Measurements from ENCODE around the gene CLN6.

Gene CLN6

DNA sequence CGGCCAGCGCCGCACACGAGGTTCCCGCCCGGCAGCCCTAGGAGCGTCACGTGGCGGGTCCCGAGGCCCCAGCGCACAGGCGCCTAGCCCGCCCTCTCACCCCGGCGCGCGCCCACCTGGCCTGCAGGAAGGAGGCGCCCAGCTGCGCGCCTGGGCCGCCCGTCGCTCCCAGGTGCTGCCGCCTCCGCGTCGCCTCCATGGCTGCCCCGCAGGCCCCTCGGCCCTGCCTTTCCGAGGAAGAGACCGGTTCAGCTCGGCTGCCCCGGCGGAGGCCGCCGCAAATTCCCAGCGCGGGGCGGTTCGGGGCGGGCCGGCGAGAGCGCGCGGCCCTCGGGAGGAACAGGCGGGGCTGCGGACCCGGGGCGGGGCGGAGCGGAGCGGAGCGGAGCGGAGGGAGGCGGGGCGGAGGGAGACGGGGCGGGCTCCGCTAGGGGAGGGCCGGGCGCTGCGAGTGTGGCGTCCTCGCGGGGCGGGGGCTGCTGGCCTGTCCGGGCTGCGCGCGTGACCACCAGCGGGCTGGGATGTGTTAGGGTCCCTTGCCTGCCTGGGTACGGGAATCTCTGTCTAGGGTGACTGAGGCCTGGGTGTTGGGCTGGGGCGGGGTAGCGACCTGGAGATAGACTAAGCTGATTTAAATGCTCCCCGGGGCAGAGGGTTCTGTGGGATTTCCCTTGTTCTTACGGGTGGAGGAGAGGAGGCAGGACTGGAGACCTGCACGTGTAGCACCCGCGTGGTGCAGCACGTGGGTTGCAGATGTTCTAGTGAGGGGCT, at the start of gene CLN6:
Gene CLN6 (minus strand): TSS at position 343 of the 771 bp plus-strand sequence. CDS start 144 bp downstream, at position 199.
- DNase-seq (ENCODE audit: low spot score), result peak; percentile 92

DNA sequence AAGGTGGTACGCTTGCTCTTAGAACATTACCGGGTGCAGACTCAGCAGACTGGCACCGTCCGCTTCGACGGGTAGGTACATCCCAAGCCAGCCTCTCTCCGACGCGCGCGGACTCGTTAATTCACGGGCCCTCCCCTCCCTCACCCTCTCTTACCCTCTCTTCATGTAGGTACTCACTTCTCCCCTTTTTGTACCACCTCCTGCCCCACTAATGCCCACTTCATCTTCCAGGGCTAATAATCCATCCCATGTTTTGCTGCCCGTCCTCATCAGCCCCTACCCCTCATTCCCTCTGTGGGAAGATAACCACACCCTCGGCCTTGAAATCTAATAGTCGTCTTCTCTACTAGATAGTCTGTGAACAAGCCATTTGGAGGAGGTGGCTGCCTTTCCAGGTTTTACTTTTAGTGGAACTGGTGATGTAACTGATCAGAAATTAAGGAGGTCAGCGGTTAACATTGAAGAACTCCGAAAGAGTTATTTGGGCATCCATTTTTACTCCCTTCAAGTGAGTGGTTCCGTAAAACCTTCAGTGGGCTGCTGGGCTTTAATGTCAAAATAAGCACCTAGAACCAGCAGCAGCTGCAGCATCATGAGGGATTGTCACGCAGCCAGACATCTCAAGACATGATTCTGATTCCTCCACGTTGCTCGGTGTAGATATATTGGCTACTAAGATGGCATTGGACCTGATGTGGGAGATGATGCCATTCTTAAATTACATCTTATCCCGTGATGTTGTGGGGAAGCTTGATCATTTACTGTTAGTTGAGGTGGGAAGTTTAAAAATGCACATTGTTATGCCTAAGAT, 49.3 kb upstream of the CLN6 start:
- no peak for DNase-seq (ENCODE audit: low spot score)

DNA sequence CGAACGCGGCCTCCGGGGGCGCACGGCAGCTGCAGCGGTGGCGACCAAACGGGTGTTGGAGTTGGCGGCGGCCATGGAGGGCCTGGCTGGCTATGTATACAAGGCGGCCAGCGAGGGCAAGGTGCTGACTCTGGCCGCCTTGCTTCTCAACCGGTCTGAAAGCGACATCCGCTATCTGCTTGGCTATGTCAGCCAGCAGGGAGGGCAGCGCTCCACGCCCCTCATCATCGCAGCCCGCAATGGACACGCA, 48.7 kb upstream of the CLN6 start:
- peak; percentile 85 for DNase-seq (ENCODE audit: low spot score)

DNA sequence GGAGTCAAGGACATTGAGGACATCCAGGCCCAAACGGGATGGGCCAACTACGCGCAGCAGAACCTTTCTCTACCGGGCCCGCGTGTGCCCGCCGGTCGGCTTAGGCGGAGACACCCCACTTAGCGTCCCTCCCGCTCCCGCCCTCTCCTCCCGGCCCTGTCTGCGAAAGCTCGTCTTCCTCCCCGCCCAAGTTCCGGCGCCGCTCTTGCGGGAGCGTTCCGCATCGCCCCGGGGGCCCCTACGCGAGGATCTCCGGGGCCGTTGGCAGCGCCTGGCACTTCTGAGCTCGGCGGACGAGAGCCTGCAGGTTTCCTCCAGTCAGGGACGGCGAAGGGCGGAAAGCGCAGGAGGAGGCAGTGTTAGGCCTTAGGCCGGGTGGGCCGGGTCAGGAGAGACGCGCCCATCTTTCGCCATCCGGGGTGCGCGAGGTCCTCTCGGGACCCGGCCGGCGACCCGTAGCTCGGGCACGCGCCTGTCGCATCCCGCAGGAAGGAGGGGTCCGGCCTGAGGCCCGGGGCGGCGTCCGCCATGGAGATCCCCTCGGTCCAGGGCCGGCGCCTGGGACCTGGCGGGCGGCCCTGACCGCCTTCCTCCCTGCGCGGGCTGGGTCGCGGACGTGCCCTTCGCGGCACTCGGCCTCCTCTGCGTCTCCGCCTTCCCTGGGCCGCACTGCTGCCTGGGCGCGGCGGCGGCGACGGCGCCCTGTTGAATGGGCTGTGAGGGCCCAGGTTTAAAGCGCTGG, 48.2 kb upstream of the CLN6 start, which contains the start of gene FEM1B:
Gene FEM1B (plus strand): TSS at position 143 of the 742 bp plus-strand sequence. CDS start 673 bp downstream, outside the sequence.
- DNase-seq (ENCODE audit: low spot score), result peak; percentile 94

DNA sequence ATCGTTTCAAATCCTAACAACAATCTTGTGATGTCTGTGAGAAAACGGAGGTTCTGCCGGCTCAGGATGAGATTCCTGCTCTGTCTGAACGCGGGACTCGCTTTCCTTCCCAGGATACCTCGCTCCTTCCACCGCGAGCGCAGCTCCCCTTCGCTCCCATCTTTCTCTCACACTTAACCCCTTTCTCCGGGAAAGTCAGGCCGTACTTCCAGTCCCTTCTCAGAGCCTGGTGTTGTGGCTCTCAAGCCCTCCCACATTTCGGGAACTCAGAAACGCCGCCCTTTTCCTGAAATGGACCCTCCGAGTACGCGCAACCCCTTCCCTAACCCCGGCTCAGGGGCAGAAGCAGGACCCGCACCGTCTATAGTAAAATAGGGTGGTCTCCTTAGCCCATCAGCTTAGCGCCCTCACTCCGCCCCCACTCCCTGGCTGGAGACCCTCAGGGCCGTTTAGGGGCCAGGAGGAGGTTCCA, 47.6 kb upstream of the CLN6 start:
- no peak for DNase-seq (ENCODE audit: low spot score)

DNA sequence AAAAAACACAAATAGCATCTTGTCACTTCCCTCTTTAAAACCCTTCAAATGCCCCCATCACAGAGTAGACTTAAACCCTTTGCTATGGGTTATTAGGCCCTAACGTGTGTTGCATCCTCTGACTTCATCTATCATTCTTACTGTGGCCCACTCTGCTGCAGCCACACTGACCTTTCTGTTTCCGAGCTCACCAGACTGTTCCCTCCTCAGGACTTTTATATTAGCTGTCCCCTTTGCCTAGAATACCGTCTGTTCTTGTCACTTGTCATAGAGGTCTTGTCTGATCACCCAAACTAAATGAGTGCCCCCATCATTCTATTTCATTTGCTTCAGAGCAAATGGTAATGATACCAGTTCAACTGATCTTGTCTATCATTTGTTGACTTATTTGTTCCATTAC, 47.1 kb upstream of the CLN6 start:
- DNase-seq (ENCODE audit: low spot score), result no peak

DNA sequence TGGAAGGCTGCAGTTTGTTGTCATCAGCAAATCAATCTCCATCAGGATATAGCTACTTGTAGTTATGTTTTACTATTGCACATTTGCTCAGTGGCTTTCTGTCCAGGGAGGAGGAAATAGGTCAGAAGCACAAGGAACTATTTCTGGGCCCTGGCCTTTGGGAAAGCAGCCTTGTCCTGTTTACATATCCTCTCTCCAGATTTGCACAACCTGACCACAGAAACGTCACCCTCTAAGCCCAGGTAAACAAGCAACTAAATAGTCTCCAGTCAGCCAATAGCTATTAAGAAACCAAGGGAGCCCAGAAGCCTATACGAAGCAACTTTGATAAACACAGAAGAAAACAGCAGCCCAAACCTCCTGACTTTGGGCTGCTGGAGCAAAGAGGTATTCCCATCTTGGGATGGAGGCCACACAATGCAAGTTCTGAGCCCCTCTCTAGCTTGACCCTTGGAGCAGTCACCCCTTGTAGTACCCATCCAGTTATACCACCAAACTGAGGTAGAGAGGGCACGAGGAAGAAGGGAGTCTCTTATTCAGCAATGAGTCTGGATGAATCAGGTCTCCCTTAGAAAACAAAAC, 45.7 kb upstream of the CLN6 start:
- no peak for DNase-seq (ENCODE audit: low spot score)

DNA sequence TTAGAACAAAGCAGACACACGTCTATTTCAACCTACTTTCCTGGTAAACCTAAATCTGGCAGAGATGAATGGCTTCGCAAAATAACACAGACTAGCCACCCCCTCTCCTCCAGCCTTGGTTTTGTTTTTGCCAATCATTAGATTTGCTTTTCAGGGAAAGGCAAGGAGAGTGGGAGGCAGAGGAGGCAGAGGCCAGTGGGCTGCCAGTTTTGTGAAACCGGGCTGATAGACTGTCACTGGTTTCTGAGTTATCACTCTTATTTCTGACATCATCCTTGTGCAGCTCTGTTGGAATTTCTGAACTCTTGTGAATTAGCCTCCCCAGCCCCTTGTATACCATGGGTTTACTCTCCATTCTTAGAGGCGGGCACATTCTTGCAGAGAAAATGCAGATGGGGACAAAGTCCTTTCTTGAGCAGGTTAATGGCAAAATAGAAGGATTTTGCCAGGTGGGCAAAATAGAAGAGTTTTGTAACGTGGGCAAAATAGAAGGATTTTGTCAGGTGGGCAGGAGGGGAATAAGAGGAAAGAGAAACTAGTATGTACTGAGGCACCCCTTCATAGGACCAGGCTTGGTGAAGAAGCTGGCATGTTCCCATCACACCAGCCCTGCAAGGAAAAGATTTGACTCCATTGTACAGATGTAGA, 44.8 kb upstream of the CLN6 start:
- no peak for DNase-seq (ENCODE audit: low spot score)

DNA sequence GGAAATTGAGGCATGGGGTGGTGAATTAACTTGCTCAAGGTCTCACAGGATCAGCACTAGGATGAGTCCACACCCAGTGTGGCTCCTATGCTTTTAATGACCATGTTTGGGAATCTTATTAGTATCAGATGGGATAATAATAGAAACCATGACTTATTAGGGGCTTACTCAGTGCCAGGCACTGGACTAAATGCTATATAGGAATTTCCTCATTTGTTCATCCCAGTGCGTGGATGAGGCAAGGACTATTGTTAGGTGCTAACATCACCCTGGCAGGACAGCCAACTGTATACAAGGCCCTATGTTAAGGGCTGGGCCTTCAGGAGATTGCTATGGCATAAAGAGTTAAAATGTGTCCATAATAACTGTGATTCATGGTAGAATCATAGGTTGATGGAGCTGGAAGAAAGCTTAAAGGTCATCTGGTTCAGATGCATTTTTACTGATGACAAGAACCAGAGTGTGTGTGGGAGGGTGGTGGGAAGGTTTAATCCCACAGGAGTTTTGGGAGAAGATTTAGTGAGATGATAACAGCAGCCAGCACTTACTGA, 43.3 kb upstream of the CLN6 start:
- DNase-seq (ENCODE audit: low spot score), result no peak

DNA sequence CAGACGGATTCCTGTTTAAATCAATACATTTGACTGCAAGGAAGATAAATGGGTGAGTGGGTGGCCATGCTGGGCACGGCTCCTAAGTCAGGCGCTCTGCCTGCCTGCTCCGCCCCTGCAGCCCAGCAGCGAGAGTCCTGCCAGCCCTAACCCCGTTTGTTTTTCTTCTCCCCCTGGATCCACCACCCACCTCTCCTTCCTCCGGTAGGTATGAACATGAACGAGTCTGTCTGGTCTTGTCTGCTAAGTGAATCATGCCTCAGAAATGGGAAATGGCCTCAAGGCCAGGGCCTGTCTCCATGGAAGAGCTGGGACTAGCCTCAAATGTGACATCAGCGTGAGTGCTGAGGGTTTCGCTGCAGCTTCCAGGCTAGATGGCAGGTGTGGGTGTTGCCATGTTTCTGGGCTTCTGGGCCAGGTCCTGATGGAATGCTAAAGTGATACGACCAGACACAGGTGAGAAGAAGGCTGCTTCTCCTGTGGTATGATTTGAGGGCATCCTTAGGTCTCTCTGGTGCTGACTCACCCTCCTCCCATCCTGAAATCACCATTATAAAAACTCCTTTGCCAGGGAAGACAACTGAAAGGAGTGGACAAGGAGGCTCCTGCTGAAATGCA, 42.4 kb upstream of the CLN6 start:
- no peak for DNase-seq (ENCODE audit: low spot score)

DNA sequence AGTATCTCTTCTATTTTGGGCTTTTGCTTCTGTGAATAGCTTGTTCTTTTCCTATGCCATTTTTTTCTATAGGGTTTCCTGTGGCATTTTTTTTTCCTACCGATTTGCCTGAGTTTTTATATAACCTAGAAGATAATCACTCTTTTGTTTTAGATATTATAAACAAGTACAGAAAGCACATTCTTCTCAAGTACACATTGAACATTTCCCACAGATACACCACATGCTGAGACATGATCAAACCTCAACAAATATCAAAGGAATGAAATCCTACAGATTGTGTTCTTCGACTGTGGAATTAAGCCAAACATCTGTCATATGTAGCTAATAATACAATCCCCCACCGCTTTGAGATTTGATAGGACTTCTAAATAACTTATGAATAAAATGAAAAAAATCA, 38.9 kb upstream of the CLN6 start:
- no peak for DNase-seq (ENCODE audit: low spot score)

DNA sequence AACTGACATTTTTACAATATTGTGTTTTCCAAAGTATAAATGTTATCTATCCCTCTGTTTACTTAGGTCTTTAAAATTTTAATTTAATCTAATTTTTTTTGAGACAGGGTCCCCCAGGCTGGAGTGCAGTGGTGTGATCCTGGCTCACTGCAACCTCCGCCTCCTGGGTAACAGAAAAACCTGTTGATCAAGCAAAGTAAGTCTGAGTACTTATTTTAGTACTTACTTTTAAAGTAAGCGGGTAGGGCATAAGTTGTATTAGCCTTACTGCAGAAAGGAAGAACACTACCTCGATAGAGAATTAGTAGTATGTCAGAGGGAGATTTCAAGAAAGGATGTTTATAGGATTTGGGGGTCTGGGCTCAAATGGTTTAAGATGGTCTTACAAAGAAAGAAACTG, 36.1 kb upstream of the CLN6 start:
- DNase-seq (ENCODE audit: low spot score), result no peak

DNA sequence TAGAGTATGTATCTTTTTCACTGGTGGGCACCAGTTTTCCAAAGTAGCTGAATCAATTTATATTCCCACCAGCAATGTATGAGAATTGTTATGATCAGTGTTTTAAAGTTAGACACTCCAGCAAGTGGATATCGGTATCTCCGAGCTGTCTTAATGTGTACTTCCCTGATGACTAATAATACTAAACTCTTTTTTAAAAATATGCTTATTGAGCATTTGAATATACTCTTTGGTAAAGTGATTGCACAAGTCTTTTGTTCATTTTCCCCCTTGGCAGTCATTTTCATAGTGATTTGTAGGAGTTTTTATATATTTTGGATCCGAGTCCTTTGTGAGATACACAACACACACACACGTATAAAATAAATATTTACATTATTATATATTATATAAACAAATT, 35.6 kb upstream of the CLN6 start:
- DNase-seq (ENCODE audit: low spot score), result no peak

DNA sequence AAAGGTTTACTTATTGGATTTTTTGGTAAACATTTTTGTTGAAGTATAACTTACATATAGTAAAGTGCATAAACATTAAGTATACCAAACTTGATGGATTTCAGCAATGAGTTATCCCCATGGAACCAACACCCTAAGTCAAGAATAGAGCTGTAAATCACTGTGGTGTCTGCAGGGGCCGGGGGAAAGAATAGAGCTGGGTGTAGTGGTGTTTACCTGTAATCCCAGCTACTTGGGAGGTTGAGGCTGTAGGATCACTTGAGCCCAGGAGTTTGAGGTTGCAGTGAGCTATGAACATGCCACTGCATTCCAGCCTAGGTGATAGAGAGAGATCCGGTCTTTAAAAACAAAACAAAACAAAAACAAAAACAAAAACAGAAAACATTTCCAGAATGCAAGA, 34.8 kb upstream of the CLN6 start:
- DNase-seq (ENCODE audit: low spot score), result no peak

DNA sequence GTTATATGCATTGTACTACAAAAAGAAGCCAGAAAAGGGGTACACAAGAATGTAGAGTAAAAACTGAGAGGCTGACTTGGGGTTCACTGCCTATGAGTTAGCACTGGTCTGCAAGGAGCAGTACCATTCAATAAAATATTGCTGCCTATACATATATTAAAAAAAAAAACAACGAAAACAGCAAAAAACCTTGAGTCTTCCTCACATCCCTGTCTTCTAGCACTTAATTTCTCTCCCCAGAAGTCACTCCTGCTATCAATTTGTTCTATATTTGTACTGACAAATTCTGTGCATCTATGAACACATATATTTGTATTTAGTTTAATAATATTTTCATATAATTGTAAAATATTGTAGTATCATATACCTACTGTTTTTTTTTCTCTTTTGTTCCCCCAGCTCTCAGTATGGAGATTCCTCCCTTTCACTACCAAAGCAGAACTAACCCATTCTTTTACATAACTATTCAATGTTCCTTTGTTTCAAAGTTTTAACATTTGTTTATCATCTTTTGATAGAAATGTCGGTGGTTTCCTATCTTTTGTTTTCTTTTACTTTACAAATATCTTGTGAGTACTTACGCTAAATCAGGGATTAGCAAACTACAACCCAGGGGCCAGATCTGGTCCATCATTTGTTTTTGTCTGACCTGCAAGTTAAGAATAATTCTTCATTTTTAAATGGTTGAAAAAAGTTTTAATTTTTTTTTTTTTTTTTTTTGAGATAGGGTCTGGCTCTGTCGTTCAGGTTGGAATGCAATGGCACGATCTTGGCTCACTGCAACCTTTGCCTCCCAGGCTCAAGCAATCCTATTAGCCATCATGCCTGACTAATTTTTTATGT, 33.2 kb upstream of the CLN6 start:
- no peak for DNase-seq (ENCODE audit: low spot score)

DNA sequence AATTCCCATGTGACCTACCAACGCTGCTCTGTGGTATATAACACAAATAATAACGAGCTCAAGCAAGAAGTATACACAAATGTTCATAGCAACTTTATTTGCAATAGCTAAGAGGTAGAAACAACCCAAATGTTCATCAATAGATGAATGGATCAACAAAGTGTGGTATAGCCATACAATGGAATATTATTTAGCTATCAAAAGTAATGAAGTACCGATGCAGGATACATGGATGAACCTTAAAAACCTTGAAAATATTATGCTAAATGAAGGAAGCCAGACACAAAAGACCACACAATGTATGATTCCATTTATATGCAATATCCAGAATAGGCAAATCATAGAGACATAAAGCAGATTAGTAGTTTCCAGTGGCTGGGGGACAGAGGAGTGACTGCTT, 32.5 kb upstream of the CLN6 start:
- DNase-seq (ENCODE audit: low spot score), result no peak

DNA sequence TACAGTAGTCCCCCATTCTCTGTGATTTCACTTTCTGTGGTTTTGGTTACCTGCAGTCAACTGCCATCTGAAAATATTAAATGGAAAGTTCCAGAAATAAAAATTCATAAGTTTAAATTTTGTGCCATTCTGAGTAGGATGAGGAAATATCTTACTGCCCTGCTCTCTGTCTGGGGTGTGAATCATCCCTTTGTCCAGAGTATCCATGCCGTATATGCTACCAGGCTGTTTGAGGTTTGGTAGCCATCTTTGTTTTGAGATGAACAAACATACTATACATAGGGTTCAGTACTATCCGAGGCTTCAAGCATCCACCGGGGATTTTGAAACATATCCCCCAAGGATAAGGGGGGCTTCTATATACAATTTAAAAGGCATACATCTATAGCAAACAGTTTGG, 31.7 kb upstream of the CLN6 start:
- no peak for DNase-seq (ENCODE audit: low spot score)

DNA sequence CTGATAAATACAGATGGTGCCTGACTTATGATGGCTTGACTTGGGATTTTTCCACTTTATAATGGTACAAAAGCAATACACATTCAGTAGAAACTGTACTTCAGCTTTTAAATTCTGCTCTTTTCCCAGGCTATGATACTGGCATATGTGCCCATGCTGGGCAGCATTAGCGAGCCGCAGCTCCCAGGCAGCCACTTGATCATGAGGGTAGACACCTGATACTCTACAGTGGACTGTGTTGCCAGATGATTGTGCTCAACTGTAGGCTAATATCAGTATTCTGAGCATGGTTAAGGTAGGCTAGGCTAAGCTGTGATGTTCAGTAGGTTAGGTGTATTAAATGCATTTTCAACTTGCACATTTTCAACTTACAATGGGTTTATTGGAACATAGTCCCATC, 30.4 kb upstream of the CLN6 start:
- no peak for DNase-seq (ENCODE audit: low spot score)

DNA sequence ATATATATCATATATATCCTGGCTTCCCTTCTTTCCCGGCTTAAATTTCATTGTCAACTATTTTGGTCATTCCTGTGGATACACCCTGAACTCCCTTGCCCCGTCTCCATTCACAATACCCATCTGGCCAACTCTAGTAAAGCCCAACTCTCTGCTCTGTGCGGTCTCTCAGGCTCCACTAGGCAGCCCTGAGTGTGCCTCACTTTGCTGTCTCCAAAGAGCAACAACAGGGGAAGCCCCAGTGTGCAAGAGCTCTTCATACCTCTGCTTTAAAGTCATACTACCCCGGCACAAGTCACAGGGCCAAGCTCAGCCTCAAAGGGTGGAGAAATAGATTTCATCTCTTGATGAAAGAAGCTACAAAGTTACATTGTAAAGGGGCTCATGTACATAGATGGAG, 29.2 kb upstream of the CLN6 start:
- DNase-seq (ENCODE audit: low spot score), result no peak
